Gastroesophageal sphincter (tissue), 3 donors: ENCODE data around the gene SEPTIN2.

ENCODE experiments used
- CTCF ChIP-seq, 4 experiments: fragments of 200-600 bp in 2 of 4; fragments of 450-650 bp in 2 of 4; sonication (generic) in 1 of 4; IDR thresholded peaks; one replicate each; pipeline ENCODE4 v1.5.1; 2017 to 2019; ENCODE audit warnings: antibody characterized with exemption in 4 of 4, mild to moderate bottlenecking in 2 of 4, moderate library complexity in 2 of 4
- EP300 ChIP-seq: sonication (generic); formaldehyde crosslinking; IDR thresholded peaks from one replicate; pipeline ENCODE4 v1.6.1; 2017; ENCODE audit warnings: antibody characterized with exemption, mild to moderate bottlenecking
- POLR2A ChIP-seq, 2 donors: fragments of 450-650 bp; IDR thresholded peaks; one replicate each; pipeline ENCODE4 v1.6.1; 2017; ENCODE audit warnings: antibody characterized with exemption in 2 of 2, mild to moderate bottlenecking in 2 of 2, moderate library complexity in 1 of 2
- POLR2AphosphoS5 ChIP-seq: sonication (generic); formaldehyde crosslinking; IDR thresholded peaks from one replicate; pipeline ENCODE4 v1.6.1; 2017; ENCODE audit warnings: antibody characterized with exemption

DNA sequence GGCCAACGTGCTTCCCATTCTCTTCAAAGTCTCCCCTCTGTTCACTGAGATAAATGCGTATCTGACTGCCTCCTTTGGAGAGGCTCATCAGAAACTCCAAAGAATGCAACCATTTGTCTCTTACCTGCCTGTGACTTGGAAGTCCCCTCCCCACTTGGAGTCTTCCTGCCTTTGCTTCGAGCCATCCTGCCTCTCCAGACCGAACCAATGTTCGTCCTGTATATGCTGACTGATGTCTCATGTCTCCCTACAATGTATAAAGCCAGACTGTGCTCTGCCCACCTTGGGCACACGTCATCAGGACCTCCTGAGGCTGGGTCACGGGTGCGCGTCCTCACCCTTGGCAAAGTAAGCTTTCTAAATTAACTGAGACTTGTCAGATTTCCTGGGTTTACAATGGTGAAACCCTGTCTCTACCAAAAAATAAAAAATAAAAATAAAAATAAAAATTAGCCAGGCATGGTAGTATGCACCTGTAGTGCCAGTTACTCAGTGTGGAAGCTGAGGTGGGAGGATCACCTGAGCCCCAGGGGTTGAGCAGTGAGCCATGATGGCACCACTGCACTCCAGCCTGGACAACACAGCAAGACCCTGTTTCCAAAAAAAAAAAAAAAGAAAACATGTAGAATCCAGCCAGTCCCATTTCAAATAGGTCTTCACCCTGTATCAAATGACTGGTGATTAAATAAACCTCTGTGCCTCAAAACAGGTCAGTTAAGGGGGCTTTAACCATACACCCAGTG is 29.2 kb upstream of the SEPTIN2 start:
- TF ChIP-seq CTCF (IDR thresholded peaks at IDR 0.05) (no peak), POLR2A (IDR thresholded peaks at IDR 0.05) (no peak), POLR2AphosphoS5 (no peak), EP300 (no peak)
